Ovary (tissue), 3 donors: ENCODE measurements around the gene TBC1D25.

Experiments
- CTCF ChIP-seq, 3 donors: fragments of 450-650 bp in 2 of 3; fragments of 200-600 bp in 1 of 3; IDR thresholded peaks; one replicate each; pipeline versions ENCODE4 v1.5.1 to v1.8.0; 2016 to 2022; ENCODE audit warnings: antibody characterized with exemption in 3 of 3, mild to moderate bottlenecking in 1 of 3
- POLR2A ChIP-seq: fragments of 450-650 bp; IDR thresholded peaks from one replicate; pipeline ENCODE4 v1.6.1; 2017; ENCODE audit warnings: antibody characterized with exemption, mild to moderate bottlenecking, moderate library complexity
- donor health status: DM: no; HTN: no; CAD: no.

GRCh38 chrX:48530736-48531135 lies 8.8 kb upstream of the TBC1D25 start:
- TF ChIP-seq CTCF (IDR thresholded peaks at IDR 0.05): no peak
- TF ChIP-seq POLR2A: no peak
